Chondrocyte (in vitro differentiated cells): ENCODE data around the gene CSNK2B. TPM values are rescaled to one million over a fixed set of nuclear protein-coding genes. Genes with fewer than 3 reads are reported as not detected.
A peak's percentile ranks its signal among the peaks of the same experiment; 100 is the strongest.

ENCODE experiments used
- DNase-seq: peaks from one replicate; pipeline ENCODE4 v3.0.0; 2021; ENCODE audit warnings: mixed read lengths, low spot score
- H3K27ac Mint-ChIP-seq: one replicate; pipeline ENCODE4 v1.8.0; 2021; ENCODE audit warnings: mild to moderate bottlenecking, moderate library complexity, mixed read lengths; ENCODE audit not compliant: unreplicated experiment
- H3K27me3 Mint-ChIP-seq: 2 replicates; pipeline ENCODE4 v1.8.0; 2021; ENCODE audit warnings: low read depth, mixed read lengths
- H3K36me3 Mint-ChIP-seq: 2 replicates; pipeline ENCODE4 v1.8.0; 2021; ENCODE audit warnings: low read depth, mixed read lengths
- H3K4me1 Mint-ChIP-seq: 2 replicates; pipeline ENCODE4 v1.8.0; 2021; ENCODE audit warnings: low read depth, mild to moderate bottlenecking, mixed read lengths
- H3K4me3 Mint-ChIP-seq: one replicate; pipeline ENCODE4 v1.8.0; 2021; ENCODE audit warnings: mild to moderate bottlenecking, moderate library complexity, mixed read lengths; ENCODE audit not compliant: unreplicated experiment
- H3K9me3 Mint-ChIP-seq: 2 replicates; pipeline ENCODE4 v1.8.0; 2021; ENCODE audit warnings: low read depth, mixed read lengths
- CTCF ChIP-seq: fragments of 200-600 bp; sonication (generic); IDR thresholded peaks from 2 replicates; pipeline ENCODE4 v1.5.0; 2021; ENCODE audit warnings: antibody characterized with exemption, mild to moderate bottlenecking, moderate library complexity
- total RNA-seq: library from RNA; stranded (reverse); gene quantifications from 3 replicates; pipeline ENCODE4 v1.2.1, GENCODE V29; 2021

The CSNK2B gene
- total RNA-seq, 1 donor from 2014 or later: 116 TPM

GRCh38 chr6:31663126-31663960 is 2.5 kb upstream of the CSNK2B start:
- Mint-ChIP-seq H3K4me3 (peak overlapping the region; percentile 87), H3K27me3 (no peaks in the 10 kb centered on the region), H3K27ac (peak overlapping the region; percentile 98), H3K9me3 (no peaks in the 10 kb centered on the region), H3K36me3 (peaks cover 9% of the 10 kb centered on the region), H3K4me1 (peaks cover 69% of the 10 kb centered on the region)
- no peak for TF ChIP-seq CTCF
- DNase-seq: no peak

- no peak for DNase-seq
- Mint-ChIP-seq H3K4me1 (peaks cover 60% of the 10 kb centered on the region), H3K4me3 (peak overlapping the region; percentile 87), H3K9me3 (no peaks in the 10 kb centered on the region), H3K36me3 (peaks cover 16% of the 10 kb centered on the region), H3K27me3 (no peaks in the 10 kb centered on the region), H3K27ac (peak overlapping the region; percentile 98)
- no peak for TF ChIP-seq CTCF
Observed at GRCh38 chr6:31663961-31664789, 1.7 kb upstream of the CSNK2B start.

GRCh38 chr6:31664790-31665500 is 935 bp upstream of the CSNK2B start, which contains the start of gene GPANK1:
Gene GPANK1, minus strand, starts transcription at chr6:31664997. Its CDS starts 519 bp downstream, at chr6:31664478.
- Mint-ChIP-seq H3K9me3 (no peaks in the 10 kb centered on the region), H3K4me1 (peaks cover 53% of the 10 kb centered on the region), H3K27ac (peak within 1 kb of the TSS; percentile 98), H3K36me3 (peaks cover 20% of the 10 kb centered on the region), H3K27me3 (no peaks in the 10 kb centered on the region), H3K4me3 (peak within 1 kb of the TSS; percentile 87)
- no peak for TF ChIP-seq CTCF
- DNase-seq: no peak

GRCh38 chr6:31666337-31666965 is 571 bp downstream of the CSNK2B start:
- Mint-ChIP-seq H3K36me3 (peaks cover 30% of the 10 kb centered on the region), H3K27ac (peak overlapping the region; percentile 98), H3K27me3 (no peaks in the 10 kb centered on the region), H3K9me3 (no peaks in the 10 kb centered on the region), H3K4me3 (peak overlapping the region; percentile 87), H3K4me1 (peaks cover 41% of the 10 kb centered on the region)
- no peak for DNase-seq
- TF ChIP-seq CTCF: no peak
